ENCODE measurements around the gene DET1. TPM values are rescaled to one million over a fixed set of nuclear protein-coding genes. Genes with fewer than 3 reads are reported as not detected.

DET1 gene
- total RNA-seq, 2 donors from 2014 or later = 4.4 to 4.8 TPM

DNA sequence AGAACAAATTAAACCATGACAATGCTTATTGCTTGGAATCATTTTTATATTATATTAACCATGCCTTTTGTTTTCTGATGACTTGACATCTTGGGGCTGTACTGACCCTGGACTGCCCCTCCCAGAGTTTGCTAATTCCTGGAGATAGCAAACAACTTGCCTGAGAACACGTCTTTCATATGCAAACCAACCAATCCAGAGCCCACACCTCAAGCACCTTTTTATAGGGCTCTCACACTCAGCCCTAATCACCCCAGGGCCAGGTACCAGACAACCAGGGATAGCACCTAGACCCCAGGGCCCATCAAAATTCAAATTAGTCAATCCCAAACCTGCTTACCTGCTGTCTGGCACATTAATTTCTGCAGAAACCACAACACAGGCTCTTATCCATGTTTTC lies 42.0 kb downstream of the DET1 start:
- DNase-seq = no peak
- peaks cover 12% of the 10 kb centered on the region for H3K36me3 Mint-ChIP-seq (ENCODE audit: low read depth)
- peaks cover 26% of the 10 kb centered on the region for H3K27me3 ChIP-seq (ENCODE audit: control insufficient read depth, insufficient read depth, low read length, poor library complexity, severe bottlenecking)
- no peak overlapping the region for H3K4me3 ChIP-seq (ENCODE audit: low read length)
- peaks cover 5% of the 10 kb centered on the region for H3K9me3 Mint-ChIP-seq
- WGBS, 2 experiments (ENCODE audit: insufficient coverage in 1 of 2, insufficient read length in 1 of 2) = 67 to 100% methylated on average over 1 of the region's 1 CpG
- peaks cover 11% of the 10 kb centered on the region for H3K9me3 ChIP-seq (ENCODE audit: control insufficient read depth, low read length)
- peaks cover 6% of the 10 kb centered on the region for H3K4me1 ChIP-seq (ENCODE audit: control insufficient read depth, insufficient read depth, low read length)
- H3K4me1 Mint-ChIP-seq = peaks cover 25% of the 10 kb centered on the region
- H3K27ac Mint-ChIP-seq = no peak overlapping the region
- TF ChIP-seq, protein P1, sequence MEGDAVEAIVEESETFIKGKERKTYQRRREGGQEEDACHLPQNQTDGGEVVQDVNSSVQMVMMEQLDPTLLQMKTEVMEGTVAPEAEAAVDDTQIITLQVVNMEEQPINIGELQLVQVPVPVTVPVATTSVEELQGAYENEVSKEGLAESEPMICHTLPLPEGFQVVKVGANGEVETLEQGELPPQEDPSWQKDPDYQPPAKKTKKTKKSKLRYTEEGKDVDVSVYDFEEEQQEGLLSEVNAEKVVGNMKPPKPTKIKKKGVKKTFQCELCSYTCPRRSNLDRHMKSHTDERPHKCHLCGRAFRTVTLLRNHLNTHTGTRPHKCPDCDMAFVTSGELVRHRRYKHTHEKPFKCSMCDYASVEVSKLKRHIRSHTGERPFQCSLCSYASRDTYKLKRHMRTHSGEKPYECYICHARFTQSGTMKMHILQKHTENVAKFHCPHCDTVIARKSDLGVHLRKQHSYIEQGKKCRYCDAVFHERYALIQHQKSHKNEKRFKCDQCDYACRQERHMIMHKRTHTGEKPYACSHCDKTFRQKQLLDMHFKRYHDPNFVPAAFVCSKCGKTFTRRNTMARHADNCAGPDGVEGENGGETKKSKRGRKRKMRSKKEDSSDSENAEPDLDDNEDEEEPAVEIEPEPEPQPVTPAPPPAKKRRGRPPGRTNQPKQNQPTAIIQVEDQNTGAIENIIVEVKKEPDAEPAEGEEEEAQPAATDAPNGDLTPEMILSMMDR (conservative IDR thresholded peaks at IDR 0.05) = no peak
- H3K36me3 ChIP-seq (ENCODE audit: control insufficient read depth, insufficient read depth, low read length) = no peaks in the 10 kb centered on the region
- H3K27me3 Mint-ChIP-seq (ENCODE audit: insufficient read depth) = peaks cover 23% of the 10 kb centered on the region
- no peak overlapping the region for H3K4me3 Mint-ChIP-seq
- H3K9ac ChIP-seq (ENCODE audit: extremely low read depth, low read length, poor library complexity, severe bottlenecking) = no peak overlapping the region
- H3K27ac ChIP-seq (ENCODE audit: low read depth, low read length) = no peak overlapping the region

DNA sequence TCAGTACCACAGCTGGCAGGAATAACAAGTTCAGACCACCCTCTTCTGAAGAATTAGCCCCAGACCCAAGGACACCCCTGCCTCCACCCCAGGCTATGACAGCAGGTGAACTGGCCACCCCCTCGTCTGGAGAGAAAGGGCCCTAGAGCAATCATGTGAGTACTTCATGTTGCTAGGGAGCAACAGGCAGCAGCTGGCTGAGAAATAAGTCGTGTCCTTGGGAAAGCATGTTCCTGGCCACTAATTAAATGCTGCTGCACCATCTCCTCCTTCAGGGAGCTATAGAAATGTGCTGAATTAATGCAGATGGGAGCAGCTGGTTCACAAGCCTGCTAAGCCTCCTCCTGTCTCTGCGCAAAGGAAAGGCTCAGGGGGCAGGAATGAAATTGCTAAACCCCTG lies 47.5 kb downstream of the DET1 start:
- Mint-ChIP-seq H3K36me3 (ENCODE audit: low read depth) (peaks cover 1% of the 10 kb centered on the region), H3K4me3 (no peak overlapping the region), H3K4me1 (peaks cover 28% of the 10 kb centered on the region), H3K27ac (no peak overlapping the region), H3K9me3 (no peaks in the 10 kb centered on the region), H3K27me3 (ENCODE audit: insufficient read depth) (peaks cover 2% of the 10 kb centered on the region)
- 73 to 91% methylated on average over 3 of the region's 3 CpGs for WGBS, 2 experiments (ENCODE audit: insufficient coverage in 1 of 2, insufficient read length in 1 of 2)
- Histone ChIP-seq H3K4me3 (ENCODE audit: low read length) (no peak overlapping the region), H3K4me1 (ENCODE audit: control insufficient read depth, insufficient read depth, low read length) (peaks cover 9% of the 10 kb centered on the region), H3K9me3 (ENCODE audit: control insufficient read depth, low read length) (no peaks in the 10 kb centered on the region), H3K36me3 (ENCODE audit: control insufficient read depth, insufficient read depth, low read length) (no peaks in the 10 kb centered on the region), H3K9ac (ENCODE audit: extremely low read depth, low read length, poor library complexity, severe bottlenecking) (no peak overlapping the region), H3K27me3 (ENCODE audit: control insufficient read depth, insufficient read depth, low read length, poor library complexity, severe bottlenecking) (no peaks in the 10 kb centered on the region), H3K27ac (ENCODE audit: low read depth, low read length) (peak overlapping the region; percentile 14)
- no peak for DNase-seq
- TF ChIP-seq, protein P1 (conservative IDR thresholded peaks at IDR 0.05) = no peak

DNA sequence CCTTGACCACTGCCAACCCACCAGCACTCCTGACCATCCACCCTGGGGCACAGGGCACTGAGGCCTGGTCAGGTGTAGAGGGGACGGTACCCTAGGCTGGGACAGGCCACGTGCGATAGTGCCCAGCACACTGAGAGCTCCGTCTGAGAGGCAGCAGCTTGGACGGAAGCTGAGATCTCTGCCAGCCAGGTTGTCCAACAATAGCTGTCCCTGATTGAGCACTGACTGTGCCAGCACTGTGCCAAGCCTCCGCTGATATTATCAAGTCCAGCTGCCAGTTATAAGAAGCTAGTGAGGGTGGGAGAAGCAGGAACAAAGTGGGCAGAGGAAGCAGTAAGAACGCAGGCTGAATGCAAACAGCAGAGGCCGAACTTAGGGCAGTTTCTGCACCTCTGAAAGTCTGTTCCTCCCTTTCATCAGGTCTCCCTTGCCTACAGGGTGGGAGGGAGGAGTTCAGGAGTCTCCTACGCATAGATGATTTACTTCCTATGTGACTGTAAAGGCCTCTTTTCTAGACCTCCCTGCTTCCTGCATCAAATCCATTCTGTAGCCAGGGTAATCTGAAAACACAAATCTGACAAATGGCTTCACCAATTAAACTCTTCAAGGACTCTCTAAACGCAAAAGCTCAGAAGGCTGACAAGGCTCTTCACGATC lies 49.2 kb downstream of the DET1 start:
- Mint-ChIP-seq H3K36me3 (ENCODE audit: low read depth) (no peaks in the 10 kb centered on the region), H3K4me3 (no peak overlapping the region), H3K9me3 (no peaks in the 10 kb centered on the region), H3K27ac (no peak overlapping the region), H3K27me3 (ENCODE audit: insufficient read depth) (peaks cover 2% of the 10 kb centered on the region), H3K4me1 (peaks cover 23% of the 10 kb centered on the region)
- H3K9me3 ChIP-seq (ENCODE audit: control insufficient read depth, low read length) = no peaks in the 10 kb centered on the region
- TF ChIP-seq, protein P1 (conservative IDR thresholded peaks at IDR 0.05) = no peak
- H3K27ac ChIP-seq (ENCODE audit: low read depth, low read length) = no peak overlapping the region
- no peaks in the 10 kb centered on the region for H3K36me3 ChIP-seq (ENCODE audit: control insufficient read depth, insufficient read depth, low read length)
- no peak overlapping the region for H3K4me3 ChIP-seq (ENCODE audit: low read length)
- no peaks in the 10 kb centered on the region for H3K27me3 ChIP-seq (ENCODE audit: control insufficient read depth, insufficient read depth, low read length, poor library complexity, severe bottlenecking)
- peaks cover 4% of the 10 kb centered on the region for H3K4me1 ChIP-seq (ENCODE audit: control insufficient read depth, insufficient read depth, low read length)
- WGBS, 2 experiments (ENCODE audit: insufficient coverage in 1 of 2, insufficient read length in 1 of 2) = 83 to 88% methylated on average over 7 to 11 of the region's 11 CpGs
- no peak for DNase-seq
- no peak overlapping the region for H3K9ac ChIP-seq (ENCODE audit: extremely low read depth, low read length, poor library complexity, severe bottlenecking)
